NCI-H1417 treated with DMSO at 0.1 percent for 48 hours (cell line): ENCODE measurements around the gene AGRN.
"Not testable (repeated sequence)": the region's sequence is repeated elsewhere in the genome, so short reads cannot be mapped to it uniquely, and the experiment has no call there.

Source experiments
- DNase-seq: peaks from one replicate; lab custom pipeline; 2025; lab: John Stamatoyannopoulos, UW

AGRN gene

GRCh38 chr1:1067284-1067859 is 47.5 kb downstream of the AGRN start:
- no peak for DNase-seq

DNA sequence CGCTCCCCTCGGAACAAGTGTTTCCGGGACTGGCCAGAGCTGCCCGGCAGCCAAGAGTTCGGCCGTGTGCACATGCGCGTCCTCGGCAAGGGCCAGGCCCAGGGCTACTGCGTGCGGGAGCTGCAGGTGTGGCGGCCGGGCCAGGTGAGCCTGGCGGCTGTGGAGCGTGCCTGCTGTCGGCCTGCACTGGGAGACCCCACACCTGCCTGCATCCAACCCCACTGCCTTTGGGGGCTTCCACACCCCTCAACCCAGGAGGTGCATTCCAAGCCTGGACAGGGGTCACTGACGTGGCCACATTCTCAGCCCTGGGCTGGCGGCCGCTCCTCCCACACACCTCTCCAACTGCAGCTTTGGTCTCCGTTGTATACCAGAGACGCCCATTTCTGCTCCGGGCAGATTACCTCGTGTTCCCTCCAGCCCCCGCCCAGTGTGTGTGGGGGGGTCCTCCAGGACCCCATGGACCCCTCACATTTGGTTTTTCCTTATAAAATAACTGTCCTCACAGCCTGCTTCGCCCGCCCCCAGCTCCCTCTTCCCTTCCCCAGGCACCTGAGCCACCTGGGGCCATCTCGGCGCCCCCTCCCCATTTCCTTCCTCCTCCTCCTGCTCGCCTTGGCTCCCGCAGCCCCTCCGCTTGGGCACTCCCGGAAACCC is 48.1 kb downstream of the AGRN start:
- no peak for DNase-seq

DNA sequence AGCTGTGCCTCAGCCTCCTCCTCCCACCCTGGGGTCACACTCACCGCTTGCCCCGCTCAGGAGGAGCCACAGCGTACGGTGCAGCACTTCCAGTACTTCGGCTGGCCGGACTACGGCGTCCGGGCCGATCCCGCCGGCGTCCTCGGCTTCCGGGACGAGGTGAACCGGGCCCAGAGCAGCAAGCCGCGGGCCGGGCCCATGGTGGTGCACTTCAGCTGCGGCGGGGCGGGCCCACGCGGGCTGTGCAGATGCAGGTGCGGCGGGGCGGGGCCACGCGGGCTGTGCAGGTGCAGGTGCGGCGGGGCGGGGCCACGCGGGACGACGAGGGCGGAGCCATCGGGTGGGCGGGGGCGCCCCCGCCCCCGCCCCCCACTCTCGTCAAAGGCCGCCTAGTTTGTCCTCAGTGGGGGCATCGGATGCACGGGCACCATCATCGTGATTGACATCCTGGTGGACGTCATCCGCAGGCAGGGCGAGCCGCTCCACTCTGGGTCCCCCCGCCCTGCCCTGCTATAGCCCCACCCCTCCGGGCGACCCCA is 48.7 kb downstream of the AGRN start:
- DNase-seq = no peak

DNA sequence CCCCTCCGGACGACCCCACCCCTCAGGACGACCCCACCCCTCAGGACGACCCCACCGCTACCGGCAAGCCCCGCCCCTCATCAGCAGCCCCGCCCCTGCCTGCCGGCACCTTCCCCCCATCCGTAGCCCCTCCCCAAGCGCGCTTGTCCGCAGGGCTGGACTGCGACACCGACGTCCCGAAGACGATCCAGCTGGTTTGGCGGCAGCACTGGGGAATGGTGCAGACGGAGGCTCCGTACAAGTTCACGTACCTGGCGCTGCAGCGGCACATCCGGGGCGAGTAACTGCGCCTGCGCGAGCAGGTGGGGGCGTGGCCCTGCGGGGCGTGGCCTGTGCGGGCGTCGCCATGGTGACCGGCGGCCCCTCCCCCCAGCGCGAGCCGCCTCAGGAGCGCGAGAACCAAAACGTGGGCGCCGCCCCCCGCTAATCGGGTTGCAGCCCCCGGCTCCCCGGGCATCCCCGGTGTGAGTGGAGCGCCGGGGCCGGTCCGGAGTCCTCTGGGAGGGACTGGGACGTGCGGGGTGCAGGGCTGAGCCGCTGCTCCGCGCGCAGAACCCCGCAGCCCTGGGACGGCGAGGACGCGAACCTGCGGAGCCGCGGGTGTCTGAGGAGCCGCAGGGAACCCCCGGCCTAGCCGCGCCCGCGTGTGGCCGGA is 49.3 kb downstream of the AGRN start:
- no peak for DNase-seq

- no peak for DNase-seq
Observed at GRCh38 chr1:1069711-1070676, 50.1 kb downstream of the AGRN start.

DNA sequence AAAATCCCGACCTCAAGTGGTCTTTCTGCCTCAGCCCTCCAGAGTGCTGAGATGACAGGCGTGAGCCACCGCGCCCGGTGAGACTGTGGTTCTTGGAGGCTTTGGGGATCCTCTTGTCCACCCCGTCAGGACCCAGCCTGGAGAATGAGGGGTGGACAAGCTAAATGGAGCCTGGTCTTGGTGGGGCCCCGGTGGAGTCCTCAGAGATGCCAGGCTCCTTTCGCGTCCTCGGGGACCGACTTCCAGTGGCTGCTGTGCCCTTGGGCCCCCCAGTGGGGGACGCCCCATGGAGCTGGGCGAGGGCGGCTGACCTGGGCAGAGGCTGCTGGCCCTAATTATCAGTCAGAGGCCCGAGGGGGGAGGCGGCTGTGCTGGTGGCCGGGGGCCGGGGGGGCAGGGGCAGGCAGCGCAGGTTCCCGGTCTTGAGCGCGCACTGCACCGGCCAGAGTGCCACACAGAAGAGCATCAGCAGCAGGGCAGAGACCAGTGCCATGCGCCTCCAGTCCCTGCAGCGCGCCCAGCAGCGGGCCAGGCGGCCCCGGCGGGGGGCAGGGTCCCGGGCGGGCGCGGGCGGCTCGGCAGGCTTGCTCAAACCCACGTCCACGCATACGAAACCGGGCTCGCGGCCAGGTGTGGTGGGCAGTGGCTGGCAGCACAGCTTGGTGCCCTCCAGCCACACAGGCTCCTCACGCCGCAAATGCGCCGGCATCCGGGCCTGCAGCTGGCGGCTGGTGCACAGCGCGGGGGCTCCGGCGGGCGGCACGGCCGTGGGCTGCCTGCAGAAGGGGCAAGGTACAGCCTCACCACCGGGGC is 51.8 kb downstream of the AGRN start:
- DNase-seq = no peak

DNA sequence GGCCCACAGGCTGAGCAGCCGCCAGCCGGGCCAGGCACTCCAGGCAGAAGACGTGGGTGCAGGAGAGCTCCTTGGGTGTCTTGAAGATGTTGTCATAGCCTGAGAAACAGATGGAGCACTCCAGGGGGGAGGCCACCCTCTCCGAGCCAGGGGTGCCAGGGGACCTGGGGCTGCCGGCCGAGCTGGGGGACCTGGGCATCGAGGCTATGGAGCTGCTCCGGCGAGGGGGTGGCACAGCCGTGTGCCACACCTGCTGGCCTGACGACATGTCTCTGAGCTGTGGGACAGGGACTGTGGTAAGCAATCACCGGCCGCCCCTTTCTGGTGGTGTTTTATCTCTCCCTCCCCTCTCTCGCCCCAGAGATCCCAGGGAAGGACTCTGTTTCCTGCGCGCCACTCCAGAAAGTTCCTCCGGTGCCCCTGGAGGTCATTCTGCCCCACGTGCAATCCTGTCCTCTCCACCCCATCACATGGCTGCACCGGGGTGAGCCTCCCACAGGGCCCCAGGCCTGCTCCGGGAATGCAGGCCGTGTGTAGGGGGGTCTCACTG is 52.5 kb downstream of the AGRN start:
- no peak for DNase-seq

DNA sequence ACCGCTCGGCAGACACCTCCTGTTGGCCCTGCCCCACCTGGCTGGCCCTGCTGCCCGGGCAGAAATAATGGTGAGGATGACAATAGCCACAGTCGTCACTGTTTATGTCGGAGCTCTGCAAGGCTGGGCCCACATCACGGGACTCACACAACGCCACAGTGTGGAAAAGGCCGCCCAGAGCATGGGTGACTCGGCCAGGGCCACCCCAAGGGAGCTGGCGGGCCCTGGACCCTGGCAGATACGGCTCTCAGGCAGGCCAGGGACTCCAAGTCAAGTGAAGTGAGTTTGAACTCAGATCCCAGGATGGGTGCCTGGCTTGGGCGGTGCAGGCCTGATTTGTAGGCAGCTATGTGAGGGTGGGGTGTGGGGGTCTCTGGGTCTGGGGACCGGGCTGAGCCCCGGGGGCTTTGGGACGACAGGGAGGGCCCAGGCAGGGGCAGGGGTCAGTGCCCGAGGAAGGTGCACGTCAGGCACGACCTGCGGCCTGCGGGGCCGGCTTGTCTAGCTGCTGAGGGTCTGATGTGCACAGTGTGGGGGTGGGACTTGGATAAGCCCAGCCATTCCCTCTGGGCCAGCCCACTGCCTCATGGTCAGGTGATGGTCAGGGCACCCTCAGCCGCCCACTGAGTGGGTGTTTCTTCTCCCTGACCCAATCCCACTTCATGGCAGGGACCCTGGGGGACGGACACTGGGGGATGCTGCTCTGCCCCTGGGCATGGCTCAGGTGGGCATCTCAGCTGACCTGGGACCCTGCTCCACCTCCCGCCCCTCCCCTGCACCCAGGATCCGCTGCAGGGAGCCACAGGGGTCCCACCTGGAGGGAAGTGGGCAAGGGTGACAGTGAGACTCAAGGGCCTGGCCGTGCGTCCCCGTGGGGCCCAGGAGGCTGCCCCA is 53.2 kb downstream of the AGRN start:
- DNase-seq = no peak

DNA sequence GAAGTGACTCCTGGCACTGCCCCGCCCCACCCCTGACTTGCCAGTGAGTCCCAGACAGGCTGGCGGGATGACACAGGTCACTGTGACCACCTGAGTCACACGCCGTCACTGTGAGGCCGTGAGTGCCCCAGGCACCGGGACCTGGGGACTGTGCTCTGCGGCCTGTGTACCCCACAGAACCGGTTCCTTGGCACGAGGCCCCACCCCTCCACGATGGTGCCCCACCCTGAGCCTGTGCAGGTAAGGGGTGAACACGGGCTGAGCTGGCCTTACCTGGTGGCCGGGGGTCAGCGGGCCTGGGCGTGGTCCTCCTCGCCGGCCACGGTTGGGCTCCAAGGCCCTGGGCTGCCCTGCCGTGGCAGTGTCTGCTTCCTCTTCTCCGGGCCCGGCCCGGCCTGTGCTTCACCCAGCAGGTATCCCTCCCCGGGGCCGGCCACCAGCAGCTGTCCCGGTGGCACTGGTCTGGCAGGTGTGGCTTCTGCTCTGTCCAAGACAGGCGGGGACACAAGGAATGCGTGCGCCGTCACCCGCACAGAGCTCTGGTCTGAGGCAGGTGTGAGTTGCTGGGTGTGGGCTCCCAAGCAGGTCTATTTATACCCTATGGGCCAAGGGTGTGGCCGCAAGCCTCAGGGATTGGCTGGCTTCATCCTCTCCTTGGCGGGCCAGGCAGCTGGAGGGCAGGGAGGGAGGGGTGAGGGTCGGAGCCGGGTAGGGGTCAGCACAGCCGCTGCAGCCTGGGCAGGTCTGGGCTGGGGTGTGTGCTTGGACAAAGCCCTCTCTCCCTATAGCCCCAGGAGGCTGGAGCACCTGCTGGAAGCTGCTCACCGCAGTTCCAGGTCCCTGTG is 54.0 kb downstream of the AGRN start, which contains the start of gene RNF223:
Gene RNF223, minus strand, starts transcription at position 564 of the 845 bp plus-strand sequence. CDS start 1,740 bp downstream, outside the sequence.
- DNase-seq = no peak

- no peak for DNase-seq
Observed at GRCh38 chr1:1074631-1075147, 54.8 kb downstream of the AGRN start.

GRCh38 chr1:1075148-1075935 is 55.4 kb downstream of the AGRN start:
- no peak for DNase-seq

DNA sequence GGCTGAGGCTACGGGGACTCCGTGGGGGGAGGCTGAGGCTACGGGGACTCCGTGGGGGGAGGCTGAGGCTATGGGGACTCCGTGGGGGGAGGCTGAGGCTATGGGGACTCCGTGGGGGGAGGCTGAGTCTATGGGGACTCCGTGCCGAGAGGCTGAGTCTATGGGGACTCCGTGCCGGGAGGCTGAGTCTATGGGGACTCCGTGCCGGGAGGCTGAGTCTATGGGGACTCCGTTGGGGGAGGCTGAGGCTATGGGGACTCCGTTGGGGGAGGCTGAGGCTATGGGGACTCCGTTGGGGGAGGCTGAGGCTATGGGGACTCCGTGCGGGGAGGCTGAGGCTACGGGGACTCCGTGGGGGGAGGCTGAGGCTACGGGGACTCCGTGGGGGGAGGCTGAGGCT is 57.5 kb downstream of the AGRN start:
- not testable (repeated sequence) for DNase-seq

DNA sequence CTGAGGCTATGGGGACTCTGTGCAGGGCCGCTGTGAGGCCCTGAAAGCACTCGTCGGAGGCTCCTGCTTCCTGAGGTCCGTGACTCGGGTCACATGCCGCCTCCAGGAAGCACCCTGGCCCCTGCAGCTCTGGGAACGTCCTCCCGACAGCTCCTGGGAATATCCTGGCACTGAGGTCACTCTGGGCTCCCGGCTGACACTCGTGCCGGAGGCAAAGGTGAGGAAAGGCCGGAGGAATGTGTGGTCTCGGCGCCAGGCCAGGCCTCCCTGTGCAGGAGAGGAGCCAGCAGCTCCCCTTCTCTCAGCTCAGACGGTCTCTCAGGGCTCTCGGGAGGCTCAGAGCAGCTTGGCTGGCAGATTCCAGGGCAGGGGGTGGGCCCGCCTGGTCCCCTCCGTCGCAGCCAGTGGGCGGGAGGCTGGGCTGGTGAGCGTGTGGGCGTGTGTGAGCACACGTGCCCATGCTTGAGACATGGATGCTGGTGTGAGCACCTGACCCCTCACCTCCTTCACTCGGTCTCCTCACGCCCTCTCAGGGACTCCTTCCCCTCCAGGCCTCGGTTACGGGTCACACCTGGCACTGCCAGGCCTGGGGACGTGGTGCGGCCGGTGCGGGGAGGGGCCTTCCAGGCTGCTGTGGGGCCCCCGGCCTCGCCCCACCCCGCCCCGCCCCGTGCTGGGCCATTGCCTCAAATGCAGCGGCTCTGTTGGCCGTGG is 59.6 kb downstream of the AGRN start:
- DNase-seq = no peak

- DNase-seq = no peak
Observed at GRCh38 chr1:1080122-1080757, 60.3 kb downstream of the AGRN start.

DNA sequence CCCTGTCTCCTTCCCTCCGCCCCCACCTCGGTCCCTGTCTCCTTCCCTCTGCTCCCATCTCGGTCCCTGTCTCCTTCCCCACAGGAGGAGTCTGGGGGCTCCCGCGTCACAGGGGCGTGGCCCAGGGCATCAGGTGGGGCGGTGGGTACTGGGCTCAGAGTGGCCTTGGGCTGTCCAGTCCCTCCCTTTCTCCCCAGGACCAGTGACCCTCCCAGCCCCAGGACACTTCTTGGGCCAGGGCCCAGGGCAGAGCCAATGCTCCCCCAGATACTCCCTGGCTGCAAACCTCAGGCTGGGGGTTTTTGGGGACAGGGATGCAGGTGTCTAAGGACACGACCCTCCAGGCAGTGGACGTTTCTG is 61.0 kb downstream of the AGRN start:
- no peak for DNase-seq

DNA sequence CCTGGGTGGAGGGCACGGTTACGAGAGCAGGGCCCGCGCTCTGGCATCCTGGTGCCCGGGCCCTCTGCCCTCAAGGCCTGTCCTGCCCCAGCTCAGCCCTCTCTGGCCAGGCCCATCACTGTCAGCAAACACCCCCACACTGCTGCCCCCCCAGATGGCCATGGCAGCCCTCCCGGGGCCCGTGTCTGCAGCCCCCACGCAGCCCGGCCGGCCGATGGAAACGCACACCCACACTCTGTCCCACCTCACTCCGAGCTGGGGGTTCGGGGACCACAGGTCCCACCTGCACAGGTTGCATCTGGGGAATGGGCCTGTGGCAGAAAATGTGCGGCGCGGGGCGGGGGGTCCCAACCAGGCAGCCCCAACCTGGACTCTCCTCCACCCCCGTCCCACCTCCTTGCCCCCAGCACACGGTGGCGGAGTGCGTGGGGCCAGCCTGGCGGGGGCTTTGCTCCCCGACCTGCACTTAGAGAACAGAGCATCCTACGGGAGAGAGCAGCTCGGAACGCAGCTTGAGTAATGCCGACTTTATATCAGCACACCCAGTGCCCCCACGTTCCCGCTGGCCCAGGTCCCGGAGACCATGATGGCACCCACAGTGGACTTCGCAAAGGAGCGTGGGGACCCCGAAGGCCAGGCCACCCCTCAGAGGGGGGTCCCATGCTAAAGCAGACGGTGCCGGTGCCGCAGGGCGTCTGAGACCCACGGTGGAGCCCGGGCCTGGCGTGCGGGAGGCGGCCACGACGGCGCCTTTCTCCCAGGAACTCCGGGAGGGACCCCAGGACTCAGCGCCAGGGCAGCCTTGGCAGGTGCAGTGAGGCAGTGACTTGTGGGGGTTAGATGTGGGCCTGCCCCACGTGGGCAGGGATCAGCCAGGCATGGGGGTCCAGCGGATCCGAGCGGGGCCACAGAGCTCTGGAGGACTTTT is 61.7 kb downstream of the AGRN start:
- no peak for DNase-seq
